NT2/D1 (cell line): ENCODE results near the gene KREMEN1.

ENCODE experiments used
- DNase-seq: peaks from one replicate; pipeline ENCODE4 v3.0.0-alpha.2; 2011; ENCODE audit warnings: low read depth, low spot score
- H3K27me3 ChIP-seq: 2 replicates; pipeline ENCODE4 v1.6.0; 2011; ENCODE audit warnings: mild to moderate bottlenecking; ENCODE audit not compliant: insufficient read length, insufficient read depth
- H3K36me3 ChIP-seq: 2 replicates; pipeline ENCODE4 v1.6.1; 2011; ENCODE audit warnings: mild to moderate bottlenecking, low read length, mixed read lengths; ENCODE audit not compliant: insufficient read depth, insufficient read length
- H3K4me1 ChIP-seq: 2 replicates; pipeline ENCODE4 v1.5.1; 2011; ENCODE audit not compliant: insufficient read depth, insufficient read length
- H3K4me3 ChIP-seq: 2 replicates; pipeline ENCODE4 v1.5.1; 2011; ENCODE audit warnings: low read depth; ENCODE audit not compliant: insufficient read length
- H3K9ac ChIP-seq: 2 replicates; pipeline ENCODE4 v1.6.0; 2011; ENCODE audit warnings: low read depth; ENCODE audit not compliant: insufficient read length
- H3K9me3 ChIP-seq: 2 replicates; pipeline ENCODE4 v1.5.1; 2011; ENCODE audit warnings: mild to moderate bottlenecking, low read length; ENCODE audit not compliant: insufficient read depth
- SUZ12 ChIP-seq: IDR thresholded peaks from 2 replicates; pipeline ENCODE4 v1.6.1; 2011; ENCODE audit not compliant: insufficient read length, insufficient read depth; ENCODE audit errors: extremely low read depth
- YY1 ChIP-seq: IDR thresholded peaks from 2 replicates; pipeline ENCODE4 v1.6.1; 2011; ENCODE audit not compliant: insufficient read length, insufficient read depth
- ZNF274 ChIP-seq: IDR thresholded peaks from 2 replicates; pipeline ENCODE4 v1.6.1; 2011; ENCODE audit warnings: mild to moderate bottlenecking, low read depth, low read length

KREMEN1 gene

GRCh38 chr22:29150701-29151100 lies 77.9 kb downstream of the KREMEN1 start:
- TF ChIP-seq ZNF274: no peak
- no peak for TF ChIP-seq SUZ12
- no peak for TF ChIP-seq YY1
- no peaks in the 10 kb centered on the region for H3K9me3 ChIP-seq
- H3K4me1 ChIP-seq: peaks cover 13% of the 10 kb centered on the region
- no peak for DNase-seq
- H3K4me3 ChIP-seq: no peak overlapping the region
- H3K9ac ChIP-seq: no peak overlapping the region
- H3K27me3 ChIP-seq: no peaks in the 10 kb centered on the region
- H3K36me3 ChIP-seq: no peaks in the 10 kb centered on the region

DNA sequence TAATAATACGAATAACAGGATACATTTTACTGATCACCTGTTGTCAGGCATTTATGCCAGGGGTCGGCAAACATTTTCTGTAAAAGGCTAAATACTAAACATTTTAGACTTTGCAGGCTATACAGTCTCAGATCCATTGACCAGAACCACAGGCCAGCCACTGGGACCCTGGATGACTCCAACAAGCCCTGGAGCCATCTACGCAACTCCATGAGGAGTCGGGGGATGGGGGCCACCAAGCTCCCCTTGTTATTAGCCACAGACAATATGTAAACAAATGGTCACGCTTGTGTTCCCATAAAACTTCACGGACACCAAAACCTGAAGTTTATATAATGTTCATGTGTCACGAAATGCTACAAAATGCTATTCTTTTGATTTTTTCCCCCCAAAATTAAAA lies 78.5 kb downstream of the KREMEN1 start:
- TF ChIP-seq ZNF274 (no peak), YY1 (no peak), SUZ12 (no peak)
- Histone ChIP-seq H3K4me3 (no peak overlapping the region), H3K4me1 (peaks cover 12% of the 10 kb centered on the region), H3K9me3 (no peaks in the 10 kb centered on the region), H3K27me3 (no peaks in the 10 kb centered on the region), H3K36me3 (no peaks in the 10 kb centered on the region), H3K9ac (no peak overlapping the region)
- DNase-seq: no peak

- no peak for TF ChIP-seq YY1
- no peak for TF ChIP-seq SUZ12
- no peak for TF ChIP-seq ZNF274
- Histone ChIP-seq H3K4me1 (peaks cover 8% of the 10 kb centered on the region), H3K27me3 (no peaks in the 10 kb centered on the region), H3K36me3 (no peaks in the 10 kb centered on the region), H3K9me3 (no peaks in the 10 kb centered on the region), H3K9ac (peak overlapping the region; percentile 10), H3K4me3 (no peak overlapping the region)
- no peak for DNase-seq
Measured at GRCh38 chr22:29152045-29152953, 79.5 kb downstream of the KREMEN1 start.

DNA sequence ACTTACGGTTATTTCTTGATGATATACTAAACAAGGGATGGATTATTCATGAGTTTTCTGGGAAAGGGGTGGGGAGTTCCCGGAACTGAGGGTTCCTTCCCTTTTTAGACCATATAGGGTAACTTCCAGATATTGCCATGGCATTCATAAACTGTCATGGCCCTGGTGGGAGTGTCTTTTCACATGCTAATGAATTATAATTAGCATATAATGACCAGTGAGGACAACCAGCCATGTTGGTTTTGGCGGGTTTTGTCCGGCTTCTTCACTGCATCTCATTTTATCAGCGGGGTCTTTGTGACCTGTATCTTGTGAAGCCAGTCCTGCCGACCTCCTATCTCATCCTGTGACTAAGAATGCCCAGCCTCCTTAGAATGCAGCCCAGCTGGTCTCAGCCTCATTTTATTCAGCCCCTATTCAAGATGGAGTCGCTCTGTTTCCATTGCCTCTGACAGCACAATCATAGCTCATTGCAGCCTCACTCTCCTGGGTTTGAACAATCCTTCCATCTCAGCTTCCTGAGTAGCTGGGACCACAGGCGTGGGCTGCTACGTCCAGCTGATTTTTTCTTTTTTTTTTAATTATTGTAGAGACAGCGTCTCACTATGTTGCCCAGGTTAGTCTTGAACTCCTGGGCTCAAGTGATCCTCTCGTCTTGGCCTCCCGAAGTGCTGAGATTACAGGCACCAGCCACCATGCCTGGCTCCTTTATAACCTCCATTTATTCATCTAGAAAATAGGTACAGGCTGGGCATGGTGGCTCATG lies 80.3 kb downstream of the KREMEN1 start:
- no peak overlapping the region for H3K4me3 ChIP-seq
- no peaks in the 10 kb centered on the region for H3K9me3 ChIP-seq
- no peak for DNase-seq
- peak overlapping the region; percentile 10 for H3K9ac ChIP-seq
- TF ChIP-seq ZNF274: no peak
- no peak for TF ChIP-seq YY1
- no peak for TF ChIP-seq SUZ12
- H3K36me3 ChIP-seq: no peaks in the 10 kb centered on the region
- H3K4me1 ChIP-seq: peaks cover 2% of the 10 kb centered on the region
- H3K27me3 ChIP-seq: no peaks in the 10 kb centered on the region

GRCh38 chr22:29154364-29155048 lies 81.7 kb downstream of the KREMEN1 start:
- peak; percentile 54 for DNase-seq
- H3K9ac ChIP-seq: no peak overlapping the region
- no peaks in the 10 kb centered on the region for H3K27me3 ChIP-seq
- H3K36me3 ChIP-seq: no peaks in the 10 kb centered on the region
- H3K4me3 ChIP-seq: no peak overlapping the region
- no peaks in the 10 kb centered on the region for H3K9me3 ChIP-seq
- peaks cover 2% of the 10 kb centered on the region for H3K4me1 ChIP-seq
- TF ChIP-seq SUZ12 (no peak), YY1 (no peak), ZNF274 (no peak)

DNA sequence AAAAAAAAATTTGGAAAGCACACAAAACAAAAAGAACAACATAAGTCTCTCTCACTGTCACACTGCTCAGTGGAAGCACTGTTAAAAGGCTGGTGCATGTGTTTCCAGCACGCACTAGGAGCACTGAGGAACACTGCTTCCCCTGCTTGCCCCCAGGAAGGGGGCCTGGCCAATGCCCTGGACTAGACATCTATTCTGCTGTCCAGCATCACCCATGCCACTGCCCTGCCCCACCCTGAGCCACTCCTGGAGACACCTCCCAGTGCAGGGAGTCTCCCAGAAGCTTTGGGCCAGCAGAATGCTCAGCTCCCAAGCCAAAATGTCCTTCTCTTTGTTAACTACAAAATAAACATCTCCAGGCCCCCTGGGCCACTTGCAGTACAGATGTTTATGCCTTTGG lies 83.1 kb downstream of the KREMEN1 start:
- no peak overlapping the region for H3K9ac ChIP-seq
- no peak overlapping the region for H3K4me3 ChIP-seq
- H3K4me1 ChIP-seq: peaks cover 2% of the 10 kb centered on the region
- H3K27me3 ChIP-seq: no peaks in the 10 kb centered on the region
- no peak for DNase-seq
- H3K36me3 ChIP-seq: no peaks in the 10 kb centered on the region
- no peak for TF ChIP-seq SUZ12
- TF ChIP-seq YY1: no peak
- no peak for TF ChIP-seq ZNF274
- no peaks in the 10 kb centered on the region for H3K9me3 ChIP-seq
